Fibroblast of pulmonary artery (primary cell): ENCODE results near the gene SLC26A11.

ENCODE experiments used
- DNase-seq: peaks from one replicate; pipeline ENCODE4 v3.0.0-alpha.2; 2010; ENCODE audit warnings: low read depth
- H3K4me3 ChIP-seq: replicated peaks from 2 replicates; pipeline ENCODE4 v1.5.1; 2011; ENCODE audit warnings: low read depth, mild to moderate bottlenecking, control low read depth, low read length, moderate library complexity
- TF ChIP-seq, protein P1 (sequence below): IDR thresholded peaks from 2 replicates; pipeline ENCODE4 v1.5.1; 2011; ENCODE audit warnings: mild to moderate bottlenecking, control low read depth, low read length, inconsistent platforms; ENCODE audit errors: missing control alignments

SLC26A11 gene

DNA sequence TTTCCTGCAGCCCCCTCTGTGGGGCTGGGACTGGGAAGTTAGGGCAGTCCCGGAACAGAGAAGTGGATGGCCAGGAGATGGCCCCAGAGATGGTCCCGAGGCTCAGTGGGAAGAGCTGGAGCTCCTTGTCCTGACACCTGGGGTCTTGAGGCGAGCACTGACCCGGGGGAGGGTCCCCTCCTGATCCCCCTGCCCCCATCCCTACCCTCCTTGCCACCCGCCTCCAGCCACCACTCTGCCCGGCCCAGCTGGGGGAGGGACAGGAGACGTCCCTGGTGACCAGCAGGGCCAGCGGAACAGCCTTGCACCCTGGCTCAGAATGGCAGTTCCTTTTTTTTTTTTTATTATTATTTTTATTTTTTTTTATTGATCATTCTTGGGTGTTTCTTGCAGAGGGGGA, 26.5 kb downstream of the SLC26A11 start:
- no peak for DNase-seq
- no peak overlapping the region for H3K4me3 ChIP-seq
- TF ChIP-seq, protein P1, sequence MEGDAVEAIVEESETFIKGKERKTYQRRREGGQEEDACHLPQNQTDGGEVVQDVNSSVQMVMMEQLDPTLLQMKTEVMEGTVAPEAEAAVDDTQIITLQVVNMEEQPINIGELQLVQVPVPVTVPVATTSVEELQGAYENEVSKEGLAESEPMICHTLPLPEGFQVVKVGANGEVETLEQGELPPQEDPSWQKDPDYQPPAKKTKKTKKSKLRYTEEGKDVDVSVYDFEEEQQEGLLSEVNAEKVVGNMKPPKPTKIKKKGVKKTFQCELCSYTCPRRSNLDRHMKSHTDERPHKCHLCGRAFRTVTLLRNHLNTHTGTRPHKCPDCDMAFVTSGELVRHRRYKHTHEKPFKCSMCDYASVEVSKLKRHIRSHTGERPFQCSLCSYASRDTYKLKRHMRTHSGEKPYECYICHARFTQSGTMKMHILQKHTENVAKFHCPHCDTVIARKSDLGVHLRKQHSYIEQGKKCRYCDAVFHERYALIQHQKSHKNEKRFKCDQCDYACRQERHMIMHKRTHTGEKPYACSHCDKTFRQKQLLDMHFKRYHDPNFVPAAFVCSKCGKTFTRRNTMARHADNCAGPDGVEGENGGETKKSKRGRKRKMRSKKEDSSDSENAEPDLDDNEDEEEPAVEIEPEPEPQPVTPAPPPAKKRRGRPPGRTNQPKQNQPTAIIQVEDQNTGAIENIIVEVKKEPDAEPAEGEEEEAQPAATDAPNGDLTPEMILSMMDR, result no peak

DNA sequence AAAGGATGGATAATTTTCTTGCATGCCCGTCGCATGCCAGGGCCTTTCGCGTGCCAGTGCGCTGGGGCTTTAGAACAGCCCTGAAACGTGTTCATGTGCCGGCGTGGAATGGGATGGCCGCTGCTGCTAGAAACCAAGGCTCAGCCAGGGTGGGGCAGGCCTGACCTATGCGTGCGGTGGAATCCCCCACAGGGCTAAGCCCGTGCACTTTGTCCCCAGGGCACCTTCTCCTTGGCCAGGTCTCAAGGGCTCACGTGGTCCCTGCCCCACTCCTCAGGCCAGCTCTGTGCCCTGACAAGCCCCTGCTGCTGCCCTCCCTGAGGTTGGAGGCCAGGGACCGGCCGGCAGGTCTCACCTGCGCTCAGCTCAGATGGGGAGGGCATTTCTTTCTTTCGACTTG, 27.3 kb downstream of the SLC26A11 start:
- TF ChIP-seq, protein P1, result no peak
- no peak for DNase-seq
- no peak overlapping the region for H3K4me3 ChIP-seq

- no peak overlapping the region for H3K4me3 ChIP-seq
- no peak for DNase-seq
- TF ChIP-seq, protein P1, result no peak
Observed at GRCh38 chr17:80248001-80248893, 28.0 kb downstream of the SLC26A11 start.

DNA sequence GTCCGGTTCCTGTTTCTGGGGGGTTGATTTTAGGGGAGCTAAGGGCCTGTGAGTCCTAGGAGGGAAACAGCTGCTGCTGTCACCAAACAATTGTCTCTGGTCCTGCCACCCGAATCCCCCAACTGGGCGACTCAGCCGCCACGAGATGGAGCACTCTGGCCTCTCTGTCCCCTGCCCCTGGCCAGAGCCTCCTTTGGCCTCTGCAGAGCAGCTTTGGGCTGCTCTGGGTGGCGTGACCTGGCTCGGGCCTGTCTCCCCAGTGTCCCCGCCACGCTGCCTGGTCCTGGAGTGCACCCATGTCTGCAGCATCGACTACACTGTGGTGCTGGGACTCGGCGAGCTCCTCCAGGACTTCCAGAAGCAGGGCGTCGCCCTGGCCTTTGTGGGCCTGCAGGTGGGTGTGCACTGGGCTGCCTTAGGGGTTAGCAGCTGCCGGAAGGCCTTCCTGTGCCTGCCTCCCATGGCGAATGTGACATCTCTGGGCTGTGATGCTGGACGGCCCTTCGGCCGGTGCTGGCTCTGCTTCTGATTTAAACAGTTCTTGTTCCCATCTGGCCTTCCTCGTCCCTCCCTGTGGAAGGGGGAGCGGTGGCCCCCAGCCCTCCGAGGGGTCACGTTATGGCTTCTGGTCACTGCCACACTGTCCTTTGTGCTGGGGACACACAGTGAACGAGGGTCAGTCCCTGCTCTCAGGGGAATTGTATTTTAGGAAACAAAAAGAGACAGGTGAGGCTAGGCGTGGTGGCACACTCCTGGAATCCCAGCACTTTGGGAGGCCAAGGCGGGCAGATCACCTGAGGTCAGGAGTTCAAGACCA, 28.9 kb downstream of the SLC26A11 start:
- TF ChIP-seq, protein P1, result no peak
- no peak for DNase-seq
- H3K4me3 ChIP-seq, result no peak overlapping the region

GRCh38 chr17:80251966-80252365, 31.7 kb downstream of the SLC26A11 start:
- TF ChIP-seq, protein P1, result no peak
- DNase-seq, result no peak
- H3K4me3 ChIP-seq, result no peak overlapping the region

GRCh38 chr17:80252871-80253270, 32.6 kb downstream of the SLC26A11 start:
- DNase-seq, result peak; percentile 20
- H3K4me3 ChIP-seq, result no peak overlapping the region
- TF ChIP-seq, protein P1, result peak; percentile 29
